ENCODE measurements around the gene TUBB8B. TPM values are rescaled to one million over a fixed set of nuclear protein-coding genes. Genes with fewer than 3 reads are reported as not detected.

The TUBB8B gene
- total RNA-seq = not detected in 2 replicates

DNA sequence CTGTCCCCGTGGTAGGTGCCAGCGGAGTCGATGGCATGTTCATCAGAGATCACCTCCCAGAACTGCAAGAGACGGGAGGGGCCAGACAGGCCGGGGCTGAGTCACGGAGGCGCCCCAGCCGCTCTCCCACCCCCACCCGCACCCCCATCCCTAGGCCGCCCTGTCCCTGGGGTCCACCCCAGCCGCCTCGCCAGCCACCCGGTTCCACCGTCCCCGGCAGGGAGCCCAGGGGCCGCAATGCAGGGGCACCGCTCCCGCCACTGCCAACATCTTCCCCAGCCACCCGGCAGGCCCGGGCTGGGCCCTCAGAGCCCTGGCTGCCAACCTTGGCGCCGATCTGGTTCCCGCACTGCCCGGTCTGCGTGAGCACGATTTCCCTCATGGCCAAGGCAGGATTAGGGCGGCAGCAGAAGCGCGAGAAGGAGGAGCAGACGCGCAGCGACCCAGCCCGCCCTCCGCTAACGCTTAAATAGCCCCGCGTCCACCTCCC is at the start of gene TUBB8B:
Gene TUBB8B (minus strand): TSS at position 440 of the 490 bp plus-strand sequence. CDS start 58 bp downstream, at position 382.

Other genes starting within 250 kb of the TUBB8B start
- gene USP14, start 108.9 kb upstream of the TUBB8B start, total RNA-seq = 20.8 and 27.6 TPM in 2 replicates
- 15.1 and 16.2 TPM in 2 replicates for gene THOC1, start 218.4 kb upstream of the TUBB8B start, total RNA-seq

Measured in epithelial cell of alveolus of lung (primary cell).